HepG2 (cell line): Measurements from ENCODE around the gene CPNE2. TPM values are rescaled to one million over a fixed set of nuclear protein-coding genes. Genes with fewer than 3 reads are reported as not detected.

Experiments
- EEA1 ChIP-seq: sonication (generic); formaldehyde crosslinking; IDR thresholded peaks from 2 replicates; pipeline ENCODE4 v1.5.1; 2020; ENCODE audit warnings: mild to moderate bottlenecking, missing genetic modification reagents, borderline replicate concordance
- HHEX ChIP-seq: IDR thresholded peaks from 2 replicates; pipeline ENCODE4 v1.6.1; 2016; ENCODE audit warnings: control low read depth
- NKX3-1 ChIP-seq: sonication (generic); formaldehyde crosslinking; IDR thresholded peaks from 2 replicates; pipeline ENCODE4 v1.5.0; 2020; ENCODE audit warnings: missing genetic modification reagents
- SP1 ChIP-seq, 2 experiments: fragments of 450-650 bp in 1 of 2; sonication (generic) in 1 of 2; formaldehyde crosslinking in 1 of 2; IDR thresholded peaks; 2 replicates each; pipeline versions ENCODE4 v1.4.0 to v1.6.1; 2016 to 2020; ENCODE audit warnings: missing genetic modification reagents in 1 of 2
- SRY ChIP-seq: sonication (generic); formaldehyde crosslinking; IDR thresholded peaks from 2 replicates; pipeline ENCODE4 v1.8.0; 2022; ENCODE audit warnings: mild to moderate bottlenecking, missing genetic modification reagents
- STAG1 ChIP-seq: sonication (generic); formaldehyde crosslinking; IDR thresholded peaks from 2 replicates; pipeline ENCODE4 v1.4.0; 2020; ENCODE audit warnings: missing genetic modification reagents
- TAF15 ChIP-seq: fragments of 200-400 bp; formaldehyde crosslinking; IDR thresholded peaks from one replicate; pipeline ENCODE4 v1.6.1; 2018; ENCODE audit warnings: mild to moderate bottlenecking, low read depth, low read length; ENCODE audit not compliant: poor library complexity, severe bottlenecking
- ZFP90 ChIP-seq: sonication (generic); formaldehyde crosslinking; IDR thresholded peaks from 2 replicates; pipeline ENCODE4 v1.8.0; 2022; ENCODE audit warnings: missing genetic modification reagents, mild to moderate bottlenecking, inconsistent platforms, borderline replicate concordance
- ZNF724P ChIP-seq: sonication (generic); formaldehyde crosslinking; IDR thresholded peaks from 2 replicates; pipeline ENCODE4 v1.8.0; 2022; ENCODE audit warnings: missing genetic modification reagents, borderline replicate concordance
- ZNF780A ChIP-seq: sonication (generic); formaldehyde crosslinking; IDR thresholded peaks from 2 replicates; pipeline ENCODE4 v1.8.0; 2022; ENCODE audit warnings: mild to moderate bottlenecking, missing genetic modification reagents, moderate library complexity
- polyA plus RNA-seq, 8 experiments: library from polyadenylated mRNA; depleted of rRNA in 3 of 8; stranded (reverse) in 7 of 8; unstranded in 1 of 8; fragments of >200 nt; fragmentation: Illumina TruSeq in 4 of 8; extraction: Trizol in 4 of 8; gene quantifications; 2 replicates each; pipeline versions ENCODE4 v1.2.1 to v1.2.3, GENCODE V29; 2011 to 2016; ENCODE audit warnings: low read depth in 4 of 8, missing spikeins in 1 of 8, mixed read lengths in 1 of 8; ENCODE audit not compliant: insufficient read depth in 1 of 8
- total RNA-seq, 5 experiments: library from RNA; depleted of rRNA; stranded (reverse); fragments of >200 nt; fragmentation: Illumina TruSeq; extraction: Trizol; gene quantifications; 2 replicates each; pipeline ENCODE4 v1.2.3, GENCODE V29; 2016; ENCODE audit warnings: low read depth in 1 of 5
- TF ChIP-seq, protein P1 (sequence below): sonication (generic); formaldehyde crosslinking; IDR thresholded peaks from 2 replicates; pipeline ENCODE4 v1.9.0; 2021; ENCODE audit warnings: missing genetic modification reagents, borderline replicate concordance
- TF ChIP-seq, protein P2 (sequence below): sonication (generic); formaldehyde crosslinking; IDR thresholded peaks from 2 replicates; pipeline ENCODE4 v1.4.0; 2020; ENCODE audit warnings: missing genetic modification reagents, mild to moderate bottlenecking, borderline replicate concordance
- TF ChIP-seq, protein P3 (sequence below): sonication (generic); formaldehyde crosslinking; IDR thresholded peaks from 2 replicates; pipeline ENCODE4 v1.5.0; 2020; ENCODE audit warnings: mild to moderate bottlenecking, missing genetic modification reagents, moderate library complexity
- TF ChIP-seq, protein P4 (sequence below): sonication (generic); formaldehyde crosslinking; IDR thresholded peaks from 2 replicates; pipeline ENCODE4 v1.4.0; 2020; ENCODE audit warnings: mild to moderate bottlenecking, missing genetic modification reagents, borderline replicate concordance
- TF ChIP-seq, protein P5 (sequence below): sonication (generic); formaldehyde crosslinking; IDR thresholded peaks from 2 replicates; pipeline ENCODE4 v1.8.0; 2022; ENCODE audit warnings: mild to moderate bottlenecking, missing genetic modification reagents, moderate library complexity

CPNE2 gene
- total and polyA plus RNA-seq, 2 of the 13 experiments (the other 11 are each of a cell fraction or from before 2014, with no cell fraction given), result 10.6 to 23.3 TPM

DNA sequence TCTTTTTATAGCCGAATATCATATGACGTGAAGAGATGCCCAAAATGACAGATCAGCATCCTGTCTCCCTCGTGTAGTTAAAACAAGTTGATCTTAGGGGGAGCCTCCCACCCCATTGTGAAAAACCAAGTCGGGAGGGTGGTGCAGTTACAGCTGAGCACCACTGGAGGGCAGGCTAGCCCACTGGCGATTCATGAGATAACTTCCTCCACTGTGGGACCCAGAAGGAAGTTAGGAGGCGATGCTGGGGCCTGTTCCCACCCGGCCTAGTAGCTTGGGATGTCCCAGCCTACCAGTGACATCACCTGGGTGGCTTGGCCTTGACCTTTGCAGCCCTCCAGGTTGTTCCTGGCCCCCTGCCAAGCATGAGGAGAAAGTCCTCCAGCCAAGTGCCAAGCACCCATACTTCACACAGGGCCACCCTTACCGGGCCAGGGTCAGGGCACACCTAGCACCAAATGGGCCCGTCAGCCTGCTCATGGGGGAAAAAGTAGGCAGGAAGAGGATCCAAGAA is 8.1 kb upstream of the CPNE2 start (continued):
- TF ChIP-seq, protein P1, sequence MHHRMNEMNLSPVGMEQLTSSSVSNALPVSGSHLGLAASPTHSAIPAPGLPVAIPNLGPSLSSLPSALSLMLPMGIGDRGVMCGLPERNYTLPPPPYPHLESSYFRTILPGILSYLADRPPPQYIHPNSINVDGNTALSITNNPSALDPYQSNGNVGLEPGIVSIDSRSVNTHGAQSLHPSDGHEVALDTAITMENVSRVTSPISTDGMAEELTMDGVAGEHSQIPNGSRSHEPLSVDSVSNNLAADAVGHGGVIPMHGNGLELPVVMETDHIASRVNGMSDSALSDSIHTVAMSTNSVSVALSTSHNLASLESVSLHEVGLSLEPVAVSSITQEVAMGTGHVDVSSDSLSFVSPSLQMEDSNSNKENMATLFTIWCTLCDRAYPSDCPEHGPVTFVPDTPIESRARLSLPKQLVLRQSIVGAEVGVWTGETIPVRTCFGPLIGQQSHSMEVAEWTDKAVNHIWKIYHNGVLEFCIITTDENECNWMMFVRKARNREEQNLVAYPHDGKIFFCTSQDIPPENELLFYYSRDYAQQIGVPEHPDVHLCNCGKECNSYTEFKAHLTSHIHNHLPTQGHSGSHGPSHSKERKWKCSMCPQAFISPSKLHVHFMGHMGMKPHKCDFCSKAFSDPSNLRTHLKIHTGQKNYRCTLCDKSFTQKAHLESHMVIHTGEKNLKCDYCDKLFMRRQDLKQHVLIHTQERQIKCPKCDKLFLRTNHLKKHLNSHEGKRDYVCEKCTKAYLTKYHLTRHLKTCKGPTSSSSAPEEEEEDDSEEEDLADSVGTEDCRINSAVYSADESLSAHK (CRISPR knock-in tag), result no peak
- TF ChIP-seq SRY, result 0 out of 2 replicates have a peak, but pooled peaks have one; percentile 51
- TF ChIP-seq ZNF724P (CRISPR knock-in tag), result peak; percentile 60; the same call in 1 of the 2 replicates
- TF ChIP-seq, protein P2, sequence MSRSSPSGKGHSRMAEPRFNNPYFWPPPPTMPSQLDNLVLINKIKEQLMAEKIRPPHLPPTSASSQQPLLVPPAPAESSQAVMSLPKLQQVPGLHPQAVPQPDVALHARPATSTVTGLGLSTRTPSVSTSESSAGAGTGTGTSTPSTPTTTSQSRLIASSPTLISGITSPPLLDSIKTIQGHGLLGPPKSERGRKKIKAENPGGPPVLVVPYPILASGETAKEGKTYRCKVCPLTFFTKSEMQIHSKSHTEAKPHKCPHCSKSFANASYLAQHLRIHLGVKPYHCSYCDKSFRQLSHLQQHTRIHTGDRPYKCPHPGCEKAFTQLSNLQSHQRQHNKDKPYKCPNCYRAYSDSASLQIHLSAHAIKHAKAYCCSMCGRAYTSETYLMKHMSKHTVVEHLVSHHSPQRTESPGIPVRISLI, result no peak
- TF ChIP-seq STAG1 (CRISPR knock-in tag), result peak; percentile 94
- TF ChIP-seq, protein P3, sequence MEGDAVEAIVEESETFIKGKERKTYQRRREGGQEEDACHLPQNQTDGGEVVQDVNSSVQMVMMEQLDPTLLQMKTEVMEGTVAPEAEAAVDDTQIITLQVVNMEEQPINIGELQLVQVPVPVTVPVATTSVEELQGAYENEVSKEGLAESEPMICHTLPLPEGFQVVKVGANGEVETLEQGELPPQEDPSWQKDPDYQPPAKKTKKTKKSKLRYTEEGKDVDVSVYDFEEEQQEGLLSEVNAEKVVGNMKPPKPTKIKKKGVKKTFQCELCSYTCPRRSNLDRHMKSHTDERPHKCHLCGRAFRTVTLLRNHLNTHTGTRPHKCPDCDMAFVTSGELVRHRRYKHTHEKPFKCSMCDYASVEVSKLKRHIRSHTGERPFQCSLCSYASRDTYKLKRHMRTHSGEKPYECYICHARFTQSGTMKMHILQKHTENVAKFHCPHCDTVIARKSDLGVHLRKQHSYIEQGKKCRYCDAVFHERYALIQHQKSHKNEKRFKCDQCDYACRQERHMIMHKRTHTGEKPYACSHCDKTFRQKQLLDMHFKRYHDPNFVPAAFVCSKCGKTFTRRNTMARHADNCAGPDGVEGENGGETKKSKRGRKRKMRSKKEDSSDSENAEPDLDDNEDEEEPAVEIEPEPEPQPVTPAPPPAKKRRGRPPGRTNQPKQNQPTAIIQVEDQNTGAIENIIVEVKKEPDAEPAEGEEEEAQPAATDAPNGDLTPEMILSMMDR (CRISPR knock-in tag), result peak; percentile 97
- no peak for TF ChIP-seq EEA1
- no peak for TF ChIP-seq ZFP90 (CRISPR knock-in tag)
- TF ChIP-seq SP1 (IDR thresholded peaks at IDR 0.05), result no peak
- 0 out of 2 replicates have a peak, but pooled peaks have one; percentile 14 for TF ChIP-seq SP1 (CRISPR knock-in tag; IDR thresholded peaks at IDR 0.05)
- no peak for TF ChIP-seq TAF15
- no peak for TF ChIP-seq ZNF780A (CRISPR knock-in tag)
- no peak for TF ChIP-seq HHEX (CRISPR knock-in tag)
- TF ChIP-seq NKX3-1 (CRISPR knock-in tag), result no peak
- TF ChIP-seq, protein P4, sequence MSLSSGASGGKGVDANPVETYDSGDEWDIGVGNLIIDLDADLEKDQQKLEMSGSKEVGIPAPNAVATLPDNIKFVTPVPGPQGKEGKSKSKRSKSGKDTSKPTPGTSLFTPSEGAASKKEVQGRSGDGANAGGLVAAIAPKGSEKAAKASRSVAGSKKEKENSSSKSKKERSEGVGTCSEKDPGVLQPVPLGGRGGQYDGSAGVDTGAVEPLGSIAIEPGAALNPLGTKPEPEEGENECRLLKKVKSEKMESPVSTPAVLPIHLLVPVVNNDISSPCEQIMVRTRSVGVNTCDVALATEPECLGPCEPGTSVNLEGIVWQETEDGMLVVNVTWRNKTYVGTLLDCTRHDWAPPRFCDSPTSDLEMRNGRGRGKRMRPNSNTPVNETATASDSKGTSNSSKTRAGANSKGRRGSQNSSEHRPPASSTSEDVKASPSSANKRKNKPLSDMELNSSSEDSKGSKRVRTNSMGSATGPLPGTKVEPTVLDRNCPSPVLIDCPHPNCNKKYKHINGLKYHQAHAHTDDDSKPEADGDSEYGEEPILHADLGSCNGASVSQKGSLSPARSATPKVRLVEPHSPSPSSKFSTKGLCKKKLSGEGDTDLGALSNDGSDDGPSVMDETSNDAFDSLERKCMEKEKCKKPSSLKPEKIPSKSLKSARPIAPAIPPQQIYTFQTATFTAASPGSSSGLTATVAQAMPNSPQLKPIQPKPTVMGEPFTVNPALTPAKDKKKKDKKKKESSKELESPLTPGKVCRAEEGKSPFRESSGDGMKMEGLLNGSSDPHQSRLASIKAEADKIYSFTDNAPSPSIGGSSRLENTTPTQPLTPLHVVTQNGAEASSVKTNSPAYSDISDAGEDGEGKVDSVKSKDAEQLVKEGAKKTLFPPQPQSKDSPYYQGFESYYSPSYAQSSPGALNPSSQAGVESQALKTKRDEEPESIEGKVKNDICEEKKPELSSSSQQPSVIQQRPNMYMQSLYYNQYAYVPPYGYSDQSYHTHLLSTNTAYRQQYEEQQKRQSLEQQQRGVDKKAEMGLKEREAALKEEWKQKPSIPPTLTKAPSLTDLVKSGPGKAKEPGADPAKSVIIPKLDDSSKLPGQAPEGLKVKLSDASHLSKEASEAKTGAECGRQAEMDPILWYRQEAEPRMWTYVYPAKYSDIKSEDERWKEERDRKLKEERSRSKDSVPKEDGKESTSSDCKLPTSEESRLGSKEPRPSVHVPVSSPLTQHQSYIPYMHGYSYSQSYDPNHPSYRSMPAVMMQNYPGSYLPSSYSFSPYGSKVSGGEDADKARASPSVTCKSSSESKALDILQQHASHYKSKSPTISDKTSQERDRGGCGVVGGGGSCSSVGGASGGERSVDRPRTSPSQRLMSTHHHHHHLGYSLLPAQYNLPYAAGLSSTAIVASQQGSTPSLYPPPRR (CRISPR knock-in tag), result no peak
- TF ChIP-seq, protein P5, sequence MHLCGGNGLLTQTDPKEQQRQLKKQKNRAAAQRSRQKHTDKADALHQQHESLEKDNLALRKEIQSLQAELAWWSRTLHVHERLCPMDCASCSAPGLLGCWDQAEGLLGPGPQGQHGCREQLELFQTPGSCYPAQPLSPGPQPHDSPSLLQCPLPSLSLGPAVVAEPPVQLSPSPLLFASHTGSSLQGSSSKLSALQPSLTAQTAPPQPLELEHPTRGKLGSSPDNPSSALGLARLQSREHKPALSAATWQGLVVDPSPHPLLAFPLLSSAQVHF, result no peak
